GM21390 (cell line): ENCODE measurements around the gene NRF1.
"Not testable (repeated sequence)": the region's sequence is repeated elsewhere in the genome, so short reads cannot be mapped to it uniquely, and the experiment has no call there.

Experiments used
- ATAC-seq: cut with Tn5 transposase; IDR thresholded peaks from one replicate; pipeline ENCODE4 v1.9.1; 2021; ENCODE audit not compliant: unreplicated experiment

Gene NRF1

GRCh38 chr7:129780974-129781927 lies 169.7 kb downstream of the NRF1 start:
- ATAC-seq, result no peak

- ATAC-seq, result no peak
Observed at GRCh38 chr7:129781928-129782817, 170.7 kb downstream of the NRF1 start.

GRCh38 chr7:129782818-129783583 lies 171.5 kb downstream of the NRF1 start:
- ATAC-seq, result no peak

GRCh38 chr7:129783584-129783919 lies 172.0 kb downstream of the NRF1 start:
- ATAC-seq, result no peak

- no peak for ATAC-seq
Observed at GRCh38 chr7:129784437-129784782, 172.9 kb downstream of the NRF1 start.

GRCh38 chr7:129784783-129785684 lies 173.5 kb downstream of the NRF1 start:
- no peak for ATAC-seq

GRCh38 chr7:129785685-129786514 lies 174.4 kb downstream of the NRF1 start:
- no peak for ATAC-seq

- ATAC-seq, result no peak
Observed at GRCh38 chr7:129786825-129787563, 175.5 kb downstream of the NRF1 start.

GRCh38 chr7:129789000-129789399 lies 177.5 kb downstream of the NRF1 start:
- no peak for ATAC-seq

GRCh38 chr7:129789652-129790051 lies 178.1 kb downstream of the NRF1 start:
- no peak for ATAC-seq

GRCh38 chr7:129790136-129790535 lies 178.6 kb downstream of the NRF1 start:
- no peak for ATAC-seq

GRCh38 chr7:129792721-129793120 lies 181.2 kb downstream of the NRF1 start:
- no peak for ATAC-seq

GRCh38 chr7:129793506-129794310 lies 182.2 kb downstream of the NRF1 start:
- ATAC-seq, result no peak

- ATAC-seq, result not testable (repeated sequence)
Observed at GRCh38 chr7:129794461-129794860, 182.9 kb downstream of the NRF1 start.

GRCh38 chr7:129796186-129796775 lies 184.8 kb downstream of the NRF1 start:
- ATAC-seq, result no peak

GRCh38 chr7:129797214-129797789 lies 185.8 kb downstream of the NRF1 start:
- no peak for ATAC-seq
